Upper lobe of right lung (tissue), 1 donor: ENCODE measurements around the gene CCDC69. TPM values are rescaled to one million over a fixed set of nuclear protein-coding genes. Genes with fewer than 3 reads are reported as not detected.

Experiments
- ATAC-seq: fragments of 200-7000 bp; cut with Tn5 transposase; one replicate; pipeline ENCODE4 v1.9.1; 2020; ENCODE audit warnings: mild to moderate bottlenecking, moderate library complexity
- DNase-seq: peaks from one replicate; pipeline ENCODE4 v3.0.0-alpha.2; 2020
- H3K27ac ChIP-seq: fragments of 200-600 bp; one replicate; pipeline ENCODE4 v1.8.0; 2022
- H3K27me3 ChIP-seq: fragments of 200-600 bp; one replicate; pipeline ENCODE4 v1.8.0; 2022; ENCODE audit warnings: mild to moderate bottlenecking
- H3K36me3 ChIP-seq: fragments of 200-600 bp; one replicate; pipeline ENCODE4 v1.8.0; 2022
- H3K4me1 ChIP-seq: fragments of 200-600 bp; one replicate; pipeline ENCODE4 v1.8.0; 2022
- H3K4me3 ChIP-seq: fragments of 200-600 bp; one replicate; pipeline ENCODE4 v1.8.0; 2022; ENCODE audit warnings: mild to moderate bottlenecking
- H3K9me3 ChIP-seq: fragments of 200-600 bp; one replicate; pipeline ENCODE4 v1.8.0; 2022
- CTCF ChIP-seq: fragments of 200-600 bp; IDR thresholded peaks from one replicate; pipeline ENCODE4 v1.8.0; 2022; ENCODE audit warnings: antibody characterized with exemption
- intact Hi-C: fragments of 100-400 bp; cut with DNase I; formaldehyde crosslinking; loops from one replicate; pipeline ENCODE4 v1.11.0; 2022
- total RNA-seq: library from RNA; stranded (reverse); fragmentation: NEBNext Ultra II Directional; extraction: Animal tissue kit (Norgen Biotek cat#: 25700); gene quantifications from one replicate; pipeline ENCODE4 v1.2.1, GENCODE V29; 2021
- donor health status: DM: no; HTN: yes; CAD: no; lungs with severe emphysema.

CCDC69 gene
- total RNA-seq, 1 donor from 2014 or later: 81.9 TPM

GRCh38 chr5:151182524-151182900, 41.4 kb downstream of the CCDC69 start:
- no peak for TF ChIP-seq CTCF
- no peak for DNase-seq
- intact Hi-C loops: no loop called here

GRCh38 chr5:151181818-151182523, 41.9 kb downstream of the CCDC69 start:
- intact Hi-C loops: no loop called here
- Histone ChIP-seq H3K27me3 (no peaks in the 10 kb centered on the region), H3K27ac (no peak overlapping the region), H3K9me3 (no peaks in the 10 kb centered on the region), H3K4me1 (no peaks in the 10 kb centered on the region), H3K4me3 (no peak overlapping the region), H3K36me3 (peaks cover 49% of the 10 kb centered on the region)
- ATAC-seq (no peak), DNase-seq (no peak)
- TF ChIP-seq CTCF: no peak

More at GRCh38 chr5:151182524-151182900, 41.4 kb downstream of the CCDC69 start:
- no peaks in the 10 kb centered on the region for H3K27me3 ChIP-seq
- H3K4me1 ChIP-seq: no peaks in the 10 kb centered on the region
- no peak for ATAC-seq
- no peaks in the 10 kb centered on the region for H3K9me3 ChIP-seq
- peaks cover 54% of the 10 kb centered on the region for H3K36me3 ChIP-seq
- no peak overlapping the region for H3K27ac ChIP-seq
- no peak overlapping the region for H3K4me3 ChIP-seq

GRCh38 chr5:151180291-151180690, 43.6 kb downstream of the CCDC69 start:
- no peak overlapping the region for H3K27ac ChIP-seq
- TF ChIP-seq CTCF: no peak
- no peak overlapping the region for H3K4me3 ChIP-seq
- intact Hi-C loops: no loop called here
- ATAC-seq (peak; percentile 21), DNase-seq (no peak)
- H3K27me3 ChIP-seq: no peaks in the 10 kb centered on the region
- no peaks in the 10 kb centered on the region for H3K9me3 ChIP-seq
- H3K36me3 ChIP-seq: peaks cover 39% of the 10 kb centered on the region
- H3K4me1 ChIP-seq: no peaks in the 10 kb centered on the region

GRCh38 chr5:151179489-151179840, 44.4 kb downstream of the CCDC69 start:
- Histone ChIP-seq H3K9me3 (no peaks in the 10 kb centered on the region), H3K27ac (no peak overlapping the region), H3K4me1 (no peaks in the 10 kb centered on the region), H3K4me3 (no peak overlapping the region), H3K27me3 (no peaks in the 10 kb centered on the region), H3K36me3 (peaks cover 32% of the 10 kb centered on the region)
- ATAC-seq (no peak), DNase-seq (no peak)
- no peak for TF ChIP-seq CTCF
- intact Hi-C loops: no loop called here

- no peak overlapping the region for H3K27ac ChIP-seq
- intact Hi-C loops: no loop called here
- no peak for ATAC-seq
- no peaks in the 10 kb centered on the region for H3K9me3 ChIP-seq
- no peak for DNase-seq
- H3K36me3 ChIP-seq: peaks cover 28% of the 10 kb centered on the region
- no peak for TF ChIP-seq CTCF
- H3K4me3 ChIP-seq: no peak overlapping the region
- no peaks in the 10 kb centered on the region for H3K4me1 ChIP-seq
- H3K27me3 ChIP-seq: no peaks in the 10 kb centered on the region
Measured at GRCh38 chr5:151178777-151179488, 45.0 kb downstream of the CCDC69 start.
